ENCODE results near the gene ARID3B. TPM values are rescaled to one million over a fixed set of nuclear protein-coding genes. Genes with fewer than 3 reads are reported as not detected.

Gene ARID3B
- total RNA-seq, 1 experiment from 2014 or later, result 19.0 TPM

- Histone ChIP-seq H2AFZ (ENCODE audit: low read length) (no peak overlapping the region), H3K4me3 (ENCODE audit: low read length) (no peak overlapping the region), H3K4me1 (ENCODE audit: insufficient read depth, low read length) (no peaks in the 10 kb centered on the region), H3K36me3 (ENCODE audit: low read depth, low read length) (no peaks in the 10 kb centered on the region), H3F3A (ENCODE audit: low read length, unreplicated experiment) (no peaks in the 10 kb centered on the region), H3K79me2 (ENCODE audit: low read length) (peaks cover 6% of the 10 kb centered on the region), H3K4me2 (ENCODE audit: low read length) (no peak overlapping the region), H3K9me2 (replicated peaks; ENCODE audit: low read length) (no peaks in the 10 kb centered on the region), H3K27me3 (ENCODE audit: low read length) (no peaks in the 10 kb centered on the region), H4K20me1 (ENCODE audit: low read length) (no peaks in the 10 kb centered on the region), H3K27ac (ENCODE audit: low read length) (no peak overlapping the region), H3K9me3 (ENCODE audit: low read length) (no peaks in the 10 kb centered on the region), H3K9ac (ENCODE audit: low read length) (no peak overlapping the region)
- no TSS peak for BruUV-seq (replicated peaks)
- no peak for DNase-seq
- CTCF ChIA-PET, result no interaction called here
- TF ChIP-seq CTCF (conservative IDR thresholded peaks at IDR 0.05; ENCODE audit: low read depth, low read length) (no peak), EZH2phosphoT487 (IDR thresholded peaks at IDR 0.05; ENCODE audit: borderline replicate concordance, low read length) (no peak), EZH2 (IDR thresholded peaks at IDR 0.05; ENCODE audit: low read length, unreplicated experiment) (no peak)
- POLR2A ChIA-PET (ENCODE audit: unreplicated experiment), result no interaction called here
- intact Hi-C loops (cut with micrococcal nuclease), result no loop called here
- ATAC-seq, result no peak
Observed at GRCh38 chr15:74610302-74610951, 69.4 kb downstream of the ARID3B start.

DNA sequence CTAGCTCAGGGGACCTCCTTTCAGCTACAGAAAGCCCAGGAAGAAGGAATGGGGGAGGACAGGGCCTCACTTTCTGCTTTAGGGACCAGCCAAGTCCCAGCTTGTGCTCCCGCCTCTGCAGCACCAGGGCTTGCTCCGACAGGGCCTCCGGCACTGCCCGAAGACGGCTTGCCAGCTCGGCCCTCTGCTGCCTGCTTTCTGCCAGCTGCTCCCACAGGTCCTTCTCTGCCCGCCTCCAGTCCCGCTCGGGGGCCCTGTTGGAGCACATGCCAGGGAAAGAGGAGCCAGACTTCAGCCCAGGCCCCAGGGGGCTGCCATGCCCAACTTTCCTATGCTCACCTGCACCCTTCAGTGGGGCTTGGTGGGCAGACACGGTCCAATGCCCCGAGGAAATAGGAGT lies 70.3 kb downstream of the ARID3B start:
- H3K36me3 ChIP-seq (ENCODE audit: low read depth, low read length), result no peaks in the 10 kb centered on the region
- ChIA-PET CTCF (no interaction called here), POLR2A (ENCODE audit: unreplicated experiment) (no interaction called here)
- H3K9me2 ChIP-seq (replicated peaks; ENCODE audit: low read length), result no peaks in the 10 kb centered on the region
- no peaks in the 10 kb centered on the region for H3K4me1 ChIP-seq (ENCODE audit: insufficient read depth, low read length)
- no peak overlapping the region for H3K27ac ChIP-seq (ENCODE audit: low read length)
- H3K4me3 ChIP-seq (ENCODE audit: low read length), result no peak overlapping the region
- BruUV-seq (replicated peaks), result no TSS peak
- no peak overlapping the region for H3K4me2 ChIP-seq (ENCODE audit: low read length)
- TF ChIP-seq EZH2 (IDR thresholded peaks at IDR 0.05; ENCODE audit: low read length, unreplicated experiment), result no peak
- TF ChIP-seq EZH2phosphoT487 (IDR thresholded peaks at IDR 0.05; ENCODE audit: borderline replicate concordance, low read length), result no peak
- TF ChIP-seq CTCF (conservative IDR thresholded peaks at IDR 0.05; ENCODE audit: low read depth, low read length), result no peak
- H3F3A ChIP-seq (ENCODE audit: low read length, unreplicated experiment), result no peaks in the 10 kb centered on the region
- H3K27me3 ChIP-seq (ENCODE audit: low read length), result no peaks in the 10 kb centered on the region
- H3K9me3 ChIP-seq (ENCODE audit: low read length), result no peaks in the 10 kb centered on the region
- H4K20me1 ChIP-seq (ENCODE audit: low read length), result no peaks in the 10 kb centered on the region
- H3K79me2 ChIP-seq (ENCODE audit: low read length), result peaks cover 14% of the 10 kb centered on the region
- intact Hi-C loops (cut with micrococcal nuclease), result no loop called here
- H3K9ac ChIP-seq (ENCODE audit: low read length), result no peak overlapping the region
- H2AFZ ChIP-seq (ENCODE audit: low read length), result no peak overlapping the region
- DNase-seq, result no peak
- no peak for ATAC-seq

GRCh38 chr15:74611834-74612233 lies 70.8 kb downstream of the ARID3B start:
- CTCF ChIA-PET, result no interaction called here
- H3K9me3 ChIP-seq (ENCODE audit: low read length), result no peaks in the 10 kb centered on the region
- H3F3A ChIP-seq (ENCODE audit: low read length, unreplicated experiment), result no peaks in the 10 kb centered on the region
- no peak for TF ChIP-seq CTCF (conservative IDR thresholded peaks at IDR 0.05; ENCODE audit: low read depth, low read length)
- TF ChIP-seq EZH2 (IDR thresholded peaks at IDR 0.05; ENCODE audit: low read length, unreplicated experiment), result no peak
- TF ChIP-seq EZH2phosphoT487 (IDR thresholded peaks at IDR 0.05; ENCODE audit: borderline replicate concordance, low read length), result no peak
- H3K27me3 ChIP-seq (ENCODE audit: low read length), result no peaks in the 10 kb centered on the region
- intact Hi-C loops (cut with micrococcal nuclease), result no loop called here
- H2AFZ ChIP-seq (ENCODE audit: low read length), result no peak overlapping the region
- H4K20me1 ChIP-seq (ENCODE audit: low read length), result peaks cover 3% of the 10 kb centered on the region
- H3K4me2 ChIP-seq (ENCODE audit: low read length), result no peak overlapping the region
- H3K27ac ChIP-seq (ENCODE audit: low read length), result no peak overlapping the region
- POLR2A ChIA-PET (ENCODE audit: unreplicated experiment), result no interaction called here
- ATAC-seq, result no peak
- peaks cover 2% of the 10 kb centered on the region for H3K4me1 ChIP-seq (ENCODE audit: insufficient read depth, low read length)
- peaks cover 19% of the 10 kb centered on the region for H3K79me2 ChIP-seq (ENCODE audit: low read length)
- no peak overlapping the region for H3K4me3 ChIP-seq (ENCODE audit: low read length)
- H3K36me3 ChIP-seq (ENCODE audit: low read depth, low read length), result no peaks in the 10 kb centered on the region
- no TSS peak for BruUV-seq (replicated peaks)
- no peak overlapping the region for H3K9ac ChIP-seq (ENCODE audit: low read length)
- no peaks in the 10 kb centered on the region for H3K9me2 ChIP-seq (replicated peaks; ENCODE audit: low read length)
- DNase-seq, result no peak
